ENCODE results near the gene MARCKSL1.

Gene MARCKSL1

DNA sequence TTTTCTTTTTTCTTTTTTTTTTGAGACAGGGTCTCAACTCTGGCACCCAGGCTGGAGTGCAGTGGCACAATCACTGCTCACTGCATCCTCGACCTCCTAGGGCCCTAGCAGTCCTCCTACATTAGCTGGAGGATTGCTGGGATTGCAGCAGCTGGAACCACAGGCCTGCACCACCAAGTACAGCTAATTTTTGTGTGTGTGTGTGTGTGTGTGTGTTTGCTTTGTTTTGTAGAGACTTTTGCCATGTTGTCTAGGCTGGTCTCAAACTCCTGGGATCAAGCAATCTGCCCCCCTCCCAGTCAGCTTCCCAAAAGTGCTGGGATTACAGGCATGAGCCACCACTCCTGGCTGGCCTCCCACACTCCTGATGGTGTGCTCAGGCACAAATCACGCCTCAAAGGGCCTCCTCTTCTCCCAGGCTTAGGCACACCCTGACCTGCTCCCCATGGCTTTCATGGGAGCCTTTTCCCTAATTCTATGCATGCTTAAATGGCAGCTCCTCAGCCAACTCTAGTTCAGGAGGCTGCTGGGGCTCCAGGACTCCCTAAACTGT lies 16.9 kb upstream of the MARCKSL1 start:
- no peak for DNase-seq (ENCODE audit: low spot score)

- DNase-seq (ENCODE audit: low spot score), result no peak
These were observed 16.3 kb upstream of the MARCKSL1 start for GRCh38 chr1:32352239-32352745.

DNA sequence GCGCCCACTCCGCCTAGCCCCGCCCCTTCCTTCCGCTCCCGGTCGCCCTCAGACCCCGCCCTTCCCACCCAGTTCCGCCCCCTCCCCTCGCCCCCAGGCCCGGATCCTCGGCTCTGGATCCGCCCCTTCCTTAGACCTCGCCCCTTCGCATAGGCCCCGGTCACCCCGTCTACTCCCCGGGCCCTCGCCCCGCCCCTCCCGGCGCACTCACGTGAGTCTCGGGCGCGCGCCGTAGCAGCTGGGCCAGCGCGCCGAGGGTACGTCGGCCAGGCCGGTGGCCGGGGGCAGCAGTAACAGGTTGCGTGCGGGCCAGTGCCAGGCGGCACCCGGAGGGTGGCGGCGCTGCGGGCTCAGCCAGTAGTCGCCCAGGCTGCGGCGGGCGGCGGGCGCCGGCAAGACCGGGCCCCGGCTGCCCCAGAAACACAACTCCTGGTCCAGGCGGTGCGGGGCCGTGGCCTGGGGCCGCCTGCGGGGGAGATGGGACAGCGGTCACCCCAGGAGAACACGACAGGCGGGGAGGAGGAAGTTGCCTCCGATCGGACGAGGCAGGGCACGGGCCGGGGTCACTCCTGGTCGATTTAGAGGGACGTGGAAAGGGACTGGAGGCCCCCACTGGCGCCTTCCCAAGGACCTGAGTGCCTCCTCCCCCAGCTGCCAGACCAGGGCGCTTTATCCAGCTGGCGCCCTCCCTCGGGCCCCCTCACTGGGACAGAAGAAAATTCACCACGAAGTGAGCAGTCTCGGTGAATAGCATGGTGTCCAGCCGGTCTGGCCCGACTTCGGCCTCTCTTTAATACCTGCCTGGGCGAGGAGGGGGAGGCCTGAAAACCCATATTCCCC lies 15.6 kb upstream of the MARCKSL1 start:
- peak; percentile 91 for DNase-seq (ENCODE audit: low spot score)

GRCh38 chr1:32350785-32351398 lies 14.9 kb upstream of the MARCKSL1 start:
- DNase-seq (ENCODE audit: low spot score), result peak; percentile 73

DNA sequence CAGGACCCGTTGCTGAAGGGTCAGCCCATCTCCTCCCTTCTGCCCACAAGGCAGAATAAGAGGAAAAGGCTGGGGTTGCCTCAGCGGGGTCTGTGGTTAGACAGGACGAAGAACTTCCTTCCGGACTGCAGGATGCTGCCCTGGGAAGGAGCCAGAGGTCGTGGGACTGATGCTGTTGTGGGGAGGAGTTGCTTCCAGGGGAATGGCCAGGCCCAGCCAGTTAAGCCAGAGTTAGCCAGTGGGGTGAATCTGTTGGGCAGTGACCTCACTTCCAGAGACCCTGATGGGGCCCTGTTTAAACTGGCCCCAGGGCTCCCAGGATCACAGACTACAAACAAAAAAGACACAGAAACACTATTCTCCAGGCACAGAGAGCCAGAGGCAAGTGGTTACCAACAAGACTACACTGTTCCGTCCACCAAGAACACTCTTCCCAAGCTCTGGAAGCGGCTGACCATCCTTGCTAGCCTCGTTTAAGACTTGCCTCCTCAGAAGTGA lies 13.2 kb upstream of the MARCKSL1 start:
- no peak for DNase-seq (ENCODE audit: low spot score)

DNA sequence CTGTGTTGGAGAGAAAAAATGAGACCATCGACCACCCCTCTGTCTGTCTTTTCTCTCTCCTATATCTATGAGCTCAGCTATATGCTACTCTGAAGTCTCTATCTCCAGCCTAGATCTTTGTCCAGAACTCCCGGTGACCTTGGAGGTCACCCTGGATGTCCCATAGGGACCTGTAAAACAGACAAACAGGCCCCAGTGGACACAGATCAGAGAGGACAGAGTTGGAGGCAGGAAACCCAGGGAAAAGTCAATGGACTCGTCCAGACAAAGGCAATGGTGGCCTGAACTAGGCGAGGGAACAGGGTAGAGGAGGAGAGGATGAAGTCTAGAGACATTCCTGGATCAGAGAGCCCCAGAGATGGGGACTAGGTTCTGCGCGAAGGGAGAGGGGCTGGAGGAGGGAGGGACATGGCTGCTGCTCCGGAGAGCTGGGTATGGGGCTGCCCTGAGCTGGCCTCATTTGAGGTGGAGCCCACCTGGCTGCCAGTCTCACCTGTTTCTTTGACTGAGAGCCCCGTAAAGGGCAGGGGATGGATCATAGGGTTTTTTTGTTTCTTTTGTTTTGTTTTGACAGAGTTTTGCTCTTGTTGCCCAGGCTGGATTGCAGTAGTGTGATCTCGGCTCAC lies 10.6 kb upstream of the MARCKSL1 start:
- no peak for DNase-seq (ENCODE audit: low spot score)

GRCh38 chr1:32345289-32345827 lies 9.3 kb upstream of the MARCKSL1 start:
- no peak for DNase-seq (ENCODE audit: low spot score)

- DNase-seq (ENCODE audit: low spot score), result no peak
These were observed 6.7 kb upstream of the MARCKSL1 start for GRCh38 chr1:32342704-32343103.

DNA sequence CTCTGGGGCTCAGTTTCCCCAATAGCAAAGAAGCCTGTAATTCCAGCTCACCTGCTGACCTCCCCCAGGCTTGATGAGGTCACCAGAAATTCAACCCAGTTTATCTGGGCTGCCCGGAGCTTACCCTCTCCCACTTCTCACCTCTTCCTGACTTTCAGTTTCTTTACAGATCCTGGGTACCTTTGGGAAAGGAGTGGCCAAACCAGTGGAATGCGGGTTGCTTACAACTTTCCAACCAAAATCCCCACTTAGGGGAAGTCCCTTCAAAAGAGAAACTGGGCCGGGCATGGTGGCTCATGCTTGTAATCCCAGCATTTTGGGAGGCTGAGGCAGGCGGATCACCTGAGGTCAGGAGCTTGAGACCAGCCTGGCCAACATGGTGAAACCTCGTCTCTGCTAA lies 5.9 kb upstream of the MARCKSL1 start:
- no peak for DNase-seq (ENCODE audit: low spot score)

GRCh38 chr1:32341186-32341757 lies 5.2 kb upstream of the MARCKSL1 start:
- no peak for DNase-seq (ENCODE audit: low spot score)

- DNase-seq (ENCODE audit: low spot score), result peak; percentile 32
These were observed 3.4 kb upstream of the MARCKSL1 start for GRCh38 chr1:32339363-32339978.

- DNase-seq (ENCODE audit: low spot score), result no peak
These were observed 2.7 kb upstream of the MARCKSL1 start for GRCh38 chr1:32338637-32339145.

- no peak for DNase-seq (ENCODE audit: low spot score)
These were observed 2.0 kb upstream of the MARCKSL1 start for GRCh38 chr1:32337855-32338636.

GRCh38 chr1:32336963-32337675 lies 1.1 kb upstream of the MARCKSL1 start:
- DNase-seq (ENCODE audit: low spot score), result peak; percentile 70

GRCh38 chr1:32336591-32336932 lies 529 bp upstream of the MARCKSL1 start:
- DNase-seq (ENCODE audit: low spot score), result no peak

DNA sequence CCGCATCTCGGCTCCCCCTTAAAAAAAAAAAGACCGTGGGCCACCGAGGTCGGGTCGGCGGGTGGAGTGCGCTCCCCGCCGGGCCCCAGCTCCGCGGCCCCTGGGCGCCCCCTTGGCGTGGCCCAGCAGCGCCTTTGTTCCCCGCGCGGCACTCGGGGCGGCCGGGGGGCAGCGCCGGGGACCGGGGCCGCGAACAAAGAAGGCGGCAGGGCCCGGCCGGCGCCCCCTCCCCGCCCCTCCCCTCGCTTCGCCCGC lies 571 bp downstream of the MARCKSL1 start:
- DNase-seq (ENCODE audit: low spot score), result no peak

- DNase-seq (ENCODE audit: low spot score), result peak; percentile 66
These were observed 1.0 kb downstream of the MARCKSL1 start for GRCh38 chr1:32334864-32335534.

DNA sequence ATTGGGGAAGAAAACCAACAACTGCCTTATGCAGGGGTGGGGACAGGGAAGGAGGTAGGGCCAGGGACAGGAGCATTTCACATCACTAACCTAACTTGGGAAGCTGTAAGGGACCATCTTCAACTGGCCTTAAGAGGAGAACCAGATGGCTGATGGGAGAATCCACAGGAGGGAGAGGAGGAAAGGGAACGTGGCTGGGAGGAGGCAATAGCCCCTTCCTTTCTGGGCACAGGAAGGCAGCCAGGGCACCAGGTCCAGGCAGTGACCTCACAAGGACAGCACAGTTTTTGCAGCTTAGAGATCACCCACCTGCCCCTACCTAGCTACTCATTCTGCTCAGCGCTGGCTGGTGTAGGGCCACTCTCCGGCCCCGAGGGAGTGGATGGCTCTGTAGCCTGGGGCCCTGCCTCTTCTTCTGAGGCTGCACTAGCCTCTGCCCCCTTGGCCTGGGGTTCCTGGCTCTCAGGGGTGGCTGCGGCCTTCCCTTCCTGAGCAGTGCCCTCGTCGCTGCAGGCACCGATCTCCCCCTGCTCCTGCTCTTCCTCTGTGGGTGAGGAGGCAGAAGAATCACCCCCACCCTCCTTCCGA lies 1.7 kb downstream of the MARCKSL1 start:
- DNase-seq (ENCODE audit: low spot score), result no peak

Data from CD4-positive, alpha-beta T cell treated with Interleukin-2 at 100 ng/mL for 4 hours (primary cell).